BLaER1 (cell line): ENCODE results near the gene TNFRSF13B.
"Not testable (repeated sequence)": the region's sequence is repeated elsewhere in the genome, so short reads cannot be mapped to it uniquely, and the experiment has no call there.

Source experiments
- H3K27ac ChIP-seq: shearing (Covaris generic); formaldehyde crosslinking; 2 replicates; pipeline ENCODE4 v1.8.1; 2022
- H3K27me3 ChIP-seq: shearing (Covaris generic); formaldehyde crosslinking; 2 replicates; pipeline ENCODE4 v1.8.1; 2022
- H3K36me3 ChIP-seq: shearing (Covaris generic); formaldehyde crosslinking; 2 replicates; pipeline ENCODE4 v1.8.1; 2022
- H3K4me1 ChIP-seq: shearing (Covaris generic); formaldehyde crosslinking; 2 replicates; pipeline ENCODE4 v1.8.1; 2022
- H3K4me2 ChIP-seq: shearing (Covaris generic); formaldehyde crosslinking; 2 replicates; pipeline ENCODE4 v1.8.1; 2022
- H3K4me3 ChIP-seq: shearing (Covaris generic); formaldehyde crosslinking; 2 replicates; pipeline ENCODE4 v1.8.1; 2022
- H3K9ac ChIP-seq: shearing (Covaris generic); formaldehyde crosslinking; 2 replicates; pipeline ENCODE4 v1.8.1; 2022
- H3K9me3 ChIP-seq: shearing (Covaris generic); formaldehyde crosslinking; 2 replicates; pipeline ENCODE4 v1.8.1; 2022
- H4K20me1 ChIP-seq: shearing (Covaris generic); formaldehyde crosslinking; 2 replicates; pipeline ENCODE4 v1.8.1; 2022
- Cebpa-rat ChIP-seq: shearing (Covaris generic); IDR thresholded peaks from 2 replicates; pipeline ENCODE4 v1.8.1; 2022

TNFRSF13B gene

GRCh38 chr17:17004251-17004996 lies 32.5 kb upstream of the TNFRSF13B start:
- Histone ChIP-seq H3K9me3 (no peaks in the 10 kb centered on the region), H3K27ac (no peak overlapping the region; the same call in 1 of the 2 replicates), H3K4me2 (peak overlapping the region; percentile 65), H4K20me1 (no peaks in the 10 kb centered on the region), H3K4me3 (no peak overlapping the region), H3K36me3 (no peaks in the 10 kb centered on the region), H3K9ac (no peak overlapping the region), H3K4me1 (peaks cover 85% of the 10 kb centered on the region), H3K27me3 (no peaks in the 10 kb centered on the region)
- TF ChIP-seq Cebpa-rat: no peak

- H3K4me2 ChIP-seq: peak overlapping the region; percentile 49; the same call in 1 of the 2 replicates
- not testable (repeated sequence) for H3K36me3 ChIP-seq, H3K4me3 ChIP-seq, H3K9ac ChIP-seq, H3K27me3 ChIP-seq, H3K9me3 ChIP-seq, H4K20me1 ChIP-seq
- H3K4me1 ChIP-seq: peaks cover 71% of the 10 kb centered on the region
- H3K27ac ChIP-seq: 0 out of 2 replicates have a peak overlapping the region, but pooled peaks have one; percentile 38
These were observed 31.1 kb upstream of the TNFRSF13B start for GRCh38 chr17:17002731-17003715.

DNA sequence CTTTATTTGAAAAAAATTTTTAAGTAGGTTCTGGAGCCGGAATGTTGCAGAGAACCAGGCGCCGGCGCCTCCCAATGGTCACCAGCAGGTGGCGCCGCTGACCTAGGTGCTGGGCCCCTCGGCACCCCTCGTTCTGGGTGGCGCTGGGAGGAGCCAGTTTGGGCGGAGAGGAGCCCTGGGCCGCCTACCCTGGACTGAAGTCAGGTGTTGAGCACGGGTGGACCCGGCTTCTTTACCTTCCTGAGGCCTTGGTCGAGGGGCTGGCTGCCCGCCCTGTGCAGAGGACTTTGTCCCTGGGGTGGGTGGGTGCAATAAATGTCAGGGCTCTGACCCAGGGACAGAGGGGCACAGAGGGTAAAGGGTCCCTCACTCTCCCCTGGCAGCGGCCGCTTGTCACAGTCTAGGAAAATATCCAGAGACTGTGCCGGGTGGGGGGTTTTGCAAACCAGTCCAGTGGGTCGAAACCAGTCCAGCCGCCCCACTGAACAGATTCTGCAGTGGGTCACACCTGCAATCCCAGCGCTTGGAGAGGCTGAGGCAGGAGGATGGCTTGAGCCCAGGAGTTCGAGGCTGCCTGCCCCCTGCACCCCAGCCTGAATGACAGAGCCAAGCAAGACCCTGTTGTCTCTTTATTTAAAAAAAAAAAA lies 30.1 kb upstream of the TNFRSF13B start:
- Histone ChIP-seq H3K9ac (no peak overlapping the region), H3K4me2 (peak overlapping the region; percentile 49), H3K4me1 (peaks cover 70% of the 10 kb centered on the region), H4K20me1 (no peaks in the 10 kb centered on the region), H3K9me3 (no peaks in the 10 kb centered on the region), H3K36me3 (no peaks in the 10 kb centered on the region), H3K27ac (no peak overlapping the region), H3K4me3 (no peak overlapping the region), H3K27me3 (no peaks in the 10 kb centered on the region)
- no peak for TF ChIP-seq Cebpa-rat

DNA sequence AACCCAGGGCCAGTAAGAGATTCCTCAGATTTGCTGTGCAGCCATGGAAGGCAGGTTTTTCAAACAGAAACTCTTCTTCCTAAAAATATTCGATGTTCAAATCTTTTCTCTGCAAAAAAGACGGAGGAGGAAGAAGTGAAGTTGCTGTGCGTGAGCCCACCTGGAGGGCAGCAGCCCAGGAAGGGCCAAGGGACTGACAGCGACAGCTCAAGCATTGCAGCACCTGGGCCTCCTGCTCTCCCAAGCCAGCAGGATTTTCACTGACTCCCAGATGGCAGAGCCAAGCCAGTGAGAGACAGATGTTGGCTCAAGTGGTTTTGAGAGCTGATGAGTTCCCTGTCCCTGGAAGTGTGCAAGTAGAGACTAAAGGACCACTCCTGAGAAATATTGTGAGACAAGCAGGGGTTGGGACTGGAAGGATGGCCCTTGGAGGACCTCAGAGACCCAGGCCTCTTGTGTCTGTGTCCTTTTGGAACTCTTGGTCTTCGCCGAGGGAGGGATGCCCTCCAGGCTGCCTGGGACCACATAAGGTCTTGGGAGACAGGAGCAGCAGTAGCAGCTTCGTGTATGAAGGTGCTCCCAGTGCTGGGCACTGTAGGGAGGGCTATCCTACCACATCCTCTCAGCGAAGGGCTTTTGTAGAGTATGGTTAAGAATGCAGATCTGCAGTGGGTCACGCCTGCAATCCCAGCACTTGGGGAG lies 29.3 kb upstream of the TNFRSF13B start:
- peak overlapping the region; percentile 49 for H3K4me2 ChIP-seq

DNA sequence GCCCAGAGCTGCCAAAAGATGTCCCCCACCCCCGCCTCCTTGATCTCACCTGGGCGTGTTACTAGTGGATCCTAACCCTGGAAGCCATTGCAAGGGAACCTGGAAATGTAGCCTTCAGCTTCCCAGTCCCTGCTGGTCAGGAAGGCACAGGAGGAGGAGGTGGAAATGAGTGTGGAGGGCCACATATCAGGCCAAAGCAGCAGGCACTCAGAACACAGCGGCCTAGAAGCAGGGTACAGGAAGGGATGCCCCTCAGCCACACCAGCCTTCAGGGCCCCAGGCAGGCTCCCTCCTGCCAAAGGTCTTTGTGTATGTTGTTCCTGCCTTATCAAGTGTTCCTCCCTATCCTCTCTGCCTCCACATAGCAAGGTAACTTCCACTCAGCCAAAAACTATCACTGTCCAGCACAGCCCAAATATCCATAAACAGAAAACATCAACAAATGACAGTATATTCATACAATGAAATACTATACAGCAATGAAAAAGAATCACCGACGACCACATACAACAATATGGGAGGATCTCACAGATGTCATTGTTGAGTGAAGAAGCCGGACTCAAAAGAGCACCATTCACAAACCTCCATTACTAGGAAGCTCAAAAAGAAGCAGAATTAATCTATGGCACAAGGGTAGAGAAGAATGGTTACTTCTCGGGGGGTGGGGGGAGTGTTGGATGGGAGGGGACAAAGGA lies 28.2 kb upstream of the TNFRSF13B start:
- H3K4me1 ChIP-seq: peaks cover 55% of the 10 kb centered on the region
- no peak for TF ChIP-seq Cebpa-rat

More for the DNA sequence above, 29.3 kb upstream of the TNFRSF13B start:
- no peaks in the 10 kb centered on the region for H3K27me3 ChIP-seq
- H3K4me3 ChIP-seq: no peak overlapping the region
- no peak overlapping the region for H3K27ac ChIP-seq
- H4K20me1 ChIP-seq: no peaks in the 10 kb centered on the region
- H3K4me1 ChIP-seq: peaks cover 66% of the 10 kb centered on the region
- H3K9ac ChIP-seq: no peak overlapping the region
- H3K9me3 ChIP-seq: no peaks in the 10 kb centered on the region
- no peak for TF ChIP-seq Cebpa-rat
- no peaks in the 10 kb centered on the region for H3K36me3 ChIP-seq

GRCh38 chr17:16997514-16998429 lies 25.9 kb upstream of the TNFRSF13B start:
- Histone ChIP-seq H3K27me3 (no peaks in the 10 kb centered on the region), H3K4me2 (peak overlapping the region; percentile 27), H4K20me1 (no peaks in the 10 kb centered on the region), H3K9ac (no peak overlapping the region), H3K36me3 (no peaks in the 10 kb centered on the region), H3K4me3 (no peak overlapping the region), H3K4me1 (peaks cover 36% of the 10 kb centered on the region), H3K27ac (no peak overlapping the region), H3K9me3 (no peaks in the 10 kb centered on the region)
- no peak for TF ChIP-seq Cebpa-rat

More for the DNA sequence above, 28.2 kb upstream of the TNFRSF13B start:
- Histone ChIP-seq H3K4me3 (no peak overlapping the region), H4K20me1 (no peaks in the 10 kb centered on the region), H3K9me3 (no peaks in the 10 kb centered on the region), H3K9ac (no peak overlapping the region), H3K27me3 (no peaks in the 10 kb centered on the region), H3K27ac (no peak overlapping the region), H3K4me2 (no peak overlapping the region), H3K36me3 (no peaks in the 10 kb centered on the region)

DNA sequence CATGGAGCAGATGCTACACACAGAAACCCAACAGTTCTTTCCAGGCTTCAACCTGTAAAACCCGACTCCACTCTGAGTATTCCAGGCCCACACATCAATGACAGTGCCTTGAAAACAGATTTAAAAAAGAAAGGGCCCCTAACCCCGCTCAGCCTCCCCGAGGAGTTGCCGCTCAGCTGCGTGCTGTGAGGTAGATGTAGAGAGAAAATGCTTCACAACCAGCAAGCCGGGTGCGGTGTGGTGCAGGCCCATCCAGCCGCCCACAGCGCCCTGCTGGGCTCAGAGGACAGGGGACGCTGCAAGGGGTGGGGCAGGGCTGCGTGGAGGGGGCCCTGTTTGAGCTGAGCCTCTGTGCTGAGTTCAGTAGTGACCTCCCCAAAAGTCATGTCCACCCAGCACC lies 24.8 kb upstream of the TNFRSF13B start:
- H3K4me3 ChIP-seq, H3K36me3 ChIP-seq, H3K27ac ChIP-seq, H3K27me3 ChIP-seq, H3K9ac ChIP-seq, H3K9me3 ChIP-seq, H4K20me1 ChIP-seq: not testable (repeated sequence)
- H3K4me1 ChIP-seq: peaks cover 27% of the 10 kb centered on the region
- peak overlapping the region; percentile 27 for H3K4me2 ChIP-seq

- Histone ChIP-seq H3K4me1 (peaks cover 27% of the 10 kb centered on the region), H3K4me2 (no peak overlapping the region), H4K20me1 (no peaks in the 10 kb centered on the region), H3K9me3 (no peaks in the 10 kb centered on the region), H3K36me3 (no peaks in the 10 kb centered on the region), H3K27ac (no peak overlapping the region), H3K27me3 (no peaks in the 10 kb centered on the region), H3K4me3 (no peak overlapping the region), H3K9ac (no peak overlapping the region)
- no peak for TF ChIP-seq Cebpa-rat
These were observed 24.0 kb upstream of the TNFRSF13B start for GRCh38 chr17:16995930-16996329.
